Endometrial microvascular endothelial cells (primary cell): Measurements from ENCODE around the gene EPHA2. TPM values are rescaled to one million over a fixed set of nuclear protein-coding genes. Genes with fewer than 3 reads are reported as not detected.
"Not testable (repeated sequence)": the region's sequence is repeated elsewhere in the genome, so short reads cannot be mapped to it uniquely, and the experiment has no call there.

ENCODE experiments used
- in situ Hi-C: cut with HindIII; loops from 2 replicates; pipeline ENCODE4 v1.10.0; 2017; ENCODE audit warnings: low sequenced_read_pairs, low pct_unique_long_range_greater_than_20kb; ENCODE audit errors: inconsistent ontology term
- total RNA-seq: library from RNA; depleted of rRNA; stranded (reverse); fragments of >200 nt; gene quantifications from one replicate; pipeline ENCODE4 v1.2.3, GENCODE V29; 2015; ENCODE audit errors: inconsistent ontology term

EPHA2 gene
- total RNA-seq = 162 TPM

GRCh38 chr1:16155537-16156410, at the start of gene EPHA2:
Gene EPHA2 (minus strand): TSS chr1:16156069. CDS start chr1:16155932, 137 bp downstream.
- in situ Hi-C loops = no loop called here

DNA sequence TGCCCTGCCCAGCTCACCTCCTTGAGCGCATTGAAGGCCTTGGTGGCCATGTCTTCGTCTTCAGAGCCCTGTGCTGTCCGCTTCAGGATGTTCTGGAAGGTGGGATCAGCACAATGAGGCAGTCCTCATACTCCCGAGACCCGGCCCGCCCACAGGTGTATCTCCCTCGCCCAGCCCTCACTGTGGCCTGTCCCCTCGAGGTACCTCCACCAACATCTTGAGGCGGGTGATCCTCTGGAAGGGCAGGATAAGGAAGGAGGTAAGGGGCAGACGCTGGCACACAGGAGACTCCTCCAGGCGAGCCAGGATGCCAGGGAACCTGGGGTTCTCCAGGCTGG, 49.4 kb upstream of the EPHA2 start:
- in situ Hi-C loops = no loop called here

- in situ Hi-C loops = no loop called here
Observed at GRCh38 chr1:16204634-16205333, 48.9 kb upstream of the EPHA2 start.

DNA sequence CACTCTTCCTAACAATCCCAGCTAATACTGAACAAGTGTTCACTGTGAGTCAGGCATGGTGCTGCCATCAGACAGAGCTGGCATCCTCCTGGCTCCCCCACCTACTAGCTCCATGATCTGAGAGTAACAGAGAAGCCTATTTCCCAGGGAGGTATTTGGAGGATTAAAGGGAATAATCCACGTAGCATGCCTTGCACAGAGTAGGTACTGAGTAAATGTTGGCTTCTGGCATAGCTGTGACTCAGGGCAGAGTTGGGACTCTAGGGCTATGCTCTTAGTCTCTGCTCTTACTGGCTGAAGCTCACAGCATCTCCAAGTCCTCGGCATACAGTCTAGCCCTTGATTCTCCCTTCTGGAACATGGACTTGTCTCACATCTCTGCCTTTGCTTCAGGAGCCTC, 48.3 kb upstream of the EPHA2 start:
- in situ Hi-C loops = no loop called here

DNA sequence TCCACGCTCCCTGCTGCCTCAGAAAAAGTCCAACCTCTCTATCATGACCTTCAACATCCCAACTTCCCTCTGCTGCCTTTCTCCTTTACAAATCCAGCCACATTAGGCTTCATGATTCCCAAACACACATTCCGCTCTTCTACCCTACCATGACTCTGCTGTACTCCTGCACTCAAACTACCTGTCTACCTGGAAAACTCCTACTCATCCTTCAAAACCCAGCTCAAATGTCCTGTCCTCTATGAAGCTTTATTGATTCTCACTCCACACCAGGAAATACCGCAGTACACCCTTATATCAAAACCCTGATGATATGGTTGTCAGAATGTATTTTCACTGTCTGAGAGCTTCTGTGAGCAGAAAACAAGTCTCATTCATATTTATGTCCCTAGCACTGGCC, 47.7 kb upstream of the EPHA2 start:
- in situ Hi-C loops = no loop called here

DNA sequence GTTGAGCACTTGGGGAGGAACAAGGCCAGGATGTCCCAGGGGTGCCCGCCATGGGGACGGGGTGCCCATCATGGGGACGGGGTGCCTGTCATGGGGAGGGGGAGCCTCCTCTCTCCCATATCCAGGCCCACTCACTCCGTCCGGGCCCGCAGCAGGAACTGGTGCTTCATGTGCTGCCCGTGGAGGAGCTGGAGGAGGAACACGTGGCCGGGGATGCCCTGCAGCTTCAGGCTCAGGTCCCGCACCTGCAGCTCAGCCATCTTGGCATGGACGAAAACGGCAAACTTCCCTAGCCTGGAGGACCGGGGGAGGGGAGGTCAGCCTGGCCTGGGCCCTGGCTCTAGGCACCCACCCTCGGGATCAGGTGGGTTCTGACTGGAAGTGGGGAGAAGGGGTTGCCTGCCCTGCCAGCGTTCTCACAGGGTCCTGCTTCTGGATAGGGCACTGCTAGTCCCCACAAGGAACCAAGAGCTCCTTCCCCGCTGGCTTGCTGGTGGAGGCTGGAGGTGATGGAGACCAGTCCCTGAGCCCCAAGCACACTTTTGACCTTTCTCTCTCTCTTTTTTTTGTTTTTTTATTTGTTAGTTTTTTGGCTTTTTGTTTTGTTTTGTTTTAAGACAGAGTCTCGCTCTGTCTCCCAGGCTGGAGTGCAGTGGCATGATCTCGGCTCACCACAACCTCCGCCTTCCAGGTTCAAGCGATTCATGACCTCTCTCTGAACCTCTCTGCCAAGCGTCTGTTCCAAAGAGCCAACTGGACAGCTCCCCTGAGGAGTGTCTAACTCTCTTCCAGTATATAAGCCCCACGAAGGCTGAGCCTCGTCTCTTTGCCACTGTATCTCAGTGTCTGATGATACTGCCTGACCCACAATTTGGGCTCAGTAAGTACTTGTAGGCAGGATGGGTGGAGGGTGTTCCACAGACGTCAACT, 46.7 kb upstream of the EPHA2 start:
- in situ Hi-C loops = no loop called here

DNA sequence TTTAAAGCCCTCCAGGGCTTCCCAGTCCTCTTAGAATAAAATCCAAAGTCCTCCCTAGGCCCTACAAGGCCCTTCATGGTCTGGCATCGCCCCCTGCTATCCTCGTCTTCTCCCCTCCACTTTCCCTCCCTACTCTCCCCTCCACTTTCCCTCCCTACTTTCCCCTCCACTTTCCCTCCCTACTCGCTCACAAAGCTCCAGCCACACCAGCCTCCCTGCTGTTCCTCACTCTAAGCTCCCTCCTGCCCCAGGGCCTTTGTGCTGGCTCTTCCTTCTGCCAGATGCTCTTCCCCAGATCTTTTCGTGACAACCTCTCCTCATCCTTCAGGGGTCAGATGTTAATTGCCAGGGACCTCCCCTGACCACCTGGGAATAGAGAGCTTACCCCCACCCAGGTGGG, 43.8 kb upstream of the EPHA2 start:
- in situ Hi-C loops = no loop called here

DNA sequence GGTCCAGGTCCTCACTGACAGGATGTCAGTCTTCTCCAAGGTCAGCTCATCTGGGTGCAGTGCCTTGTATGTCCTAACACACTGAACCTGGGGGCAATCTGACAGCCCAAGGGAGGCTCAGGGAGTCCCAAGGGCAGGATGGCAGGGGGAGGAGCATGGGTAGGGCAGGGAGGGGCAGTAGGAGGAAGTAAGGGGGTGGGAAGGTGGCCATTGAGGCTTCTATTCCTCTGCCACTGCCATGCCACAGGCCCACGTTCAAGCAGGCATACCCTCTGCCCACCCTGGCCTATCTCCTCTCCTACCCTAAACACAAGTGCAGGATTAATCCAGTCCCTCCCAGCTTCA, 43.3 kb upstream of the EPHA2 start:
- in situ Hi-C loops = no loop called here

- in situ Hi-C loops = no loop called here
Observed at GRCh38 chr1:16198444-16199156, 42.7 kb upstream of the EPHA2 start.

DNA sequence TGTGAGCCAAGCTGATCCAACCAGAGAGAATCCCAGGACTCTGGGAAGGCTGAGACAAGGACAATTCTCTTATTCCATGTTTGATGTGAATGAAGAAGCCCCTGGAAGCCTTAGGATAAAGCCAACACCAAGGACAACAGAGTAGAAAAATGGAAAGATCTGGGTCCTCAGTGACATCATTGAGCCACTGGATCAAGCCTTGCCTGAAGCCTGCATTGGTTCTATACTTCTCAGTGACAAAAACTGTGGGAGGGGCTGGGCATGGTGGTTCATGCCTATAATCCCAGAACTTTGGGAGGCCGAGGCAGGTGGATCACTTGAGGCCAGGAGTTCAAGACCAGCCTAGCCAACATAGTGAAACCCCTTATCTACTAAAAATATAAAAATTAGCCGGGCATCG, 41.0 kb upstream of the EPHA2 start:
- in situ Hi-C loops = no loop called here

DNA sequence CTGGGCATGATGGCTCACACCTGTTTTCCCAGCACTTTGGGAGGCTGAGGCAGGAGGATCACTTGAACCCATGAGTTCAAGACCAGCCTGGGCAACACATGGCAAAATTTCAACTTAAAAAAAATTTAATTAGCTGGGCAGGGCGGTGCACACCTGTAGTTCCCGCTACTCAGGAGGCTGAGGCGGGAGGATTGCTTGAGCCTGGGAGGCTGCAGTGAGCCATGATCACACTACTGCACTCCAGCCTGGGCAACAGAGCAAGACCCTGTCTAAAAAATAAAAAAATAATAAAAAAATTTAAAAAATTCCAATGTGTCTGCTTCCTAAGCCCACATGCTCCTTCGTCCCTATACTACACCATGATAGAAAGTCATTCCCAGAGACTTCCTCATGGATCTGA, 40.3 kb upstream of the EPHA2 start:
- in situ Hi-C loops = not testable (repeated sequence)

- in situ Hi-C loops = no loop called here
Observed at GRCh38 chr1:16195518-16195905, 39.6 kb upstream of the EPHA2 start.

- in situ Hi-C loops = no loop called here
Observed at GRCh38 chr1:16191916-16192546, 36.2 kb upstream of the EPHA2 start.

- in situ Hi-C loops = no loop called here
Observed at GRCh38 chr1:16191309-16191708, 35.4 kb upstream of the EPHA2 start.

- in situ Hi-C loops = no loop called here
Observed at GRCh38 chr1:16189921-16190621, 34.2 kb upstream of the EPHA2 start.

DNA sequence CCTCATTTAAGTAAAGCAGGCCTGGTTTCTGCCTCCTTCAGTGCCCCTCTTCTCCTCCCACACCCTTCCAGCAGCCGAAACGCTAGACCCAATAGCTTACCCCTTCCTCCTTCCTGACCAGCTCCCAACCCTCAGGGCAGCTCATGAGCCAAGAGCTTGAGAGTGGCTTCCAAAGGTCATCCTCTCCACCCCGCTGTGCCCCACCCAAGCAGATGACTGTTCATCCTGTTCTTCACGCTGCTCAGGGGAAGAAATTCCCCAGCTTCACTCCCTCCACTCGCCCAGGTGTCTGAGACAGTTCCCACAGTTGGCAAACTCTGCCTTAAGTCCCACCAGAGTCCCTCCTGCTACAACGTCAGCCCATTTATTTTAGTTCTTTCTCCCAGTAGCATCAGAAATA, 33.1 kb upstream of the EPHA2 start:
- in situ Hi-C loops = no loop called here

DNA sequence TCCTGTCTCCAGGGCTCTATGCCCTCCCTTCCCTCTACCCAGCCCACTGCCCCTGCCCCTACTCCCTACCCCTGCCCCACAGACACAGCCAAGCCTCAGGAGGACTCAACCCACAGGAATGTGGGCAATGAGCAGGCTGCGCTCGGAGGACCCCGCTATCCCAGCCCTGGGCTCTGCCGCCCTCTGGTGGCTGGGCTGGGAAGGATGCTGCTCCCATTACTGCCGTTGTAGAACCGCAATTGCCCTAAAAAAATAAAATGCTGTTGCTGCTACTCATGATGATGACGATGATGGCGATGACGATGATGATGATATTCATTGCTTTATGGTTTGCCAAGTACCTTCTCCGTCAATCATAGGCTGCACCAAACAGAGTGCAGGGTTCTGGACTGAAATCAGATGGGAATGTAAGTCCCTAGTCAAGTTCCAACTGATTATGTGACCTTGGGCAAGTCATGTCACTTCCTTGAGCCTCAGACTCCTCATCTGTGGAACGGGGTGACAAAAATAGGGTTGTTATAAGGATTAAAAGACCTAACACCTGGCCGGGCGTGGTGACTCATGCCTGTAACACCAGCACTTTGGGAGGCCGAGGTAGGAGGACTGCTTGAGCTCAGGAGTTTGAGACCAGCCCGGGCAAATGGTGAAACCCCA, 32.0 kb upstream of the EPHA2 start:
- in situ Hi-C loops = no loop called here
